Gastrocnemius medialis (tissue), 4 donors: ENCODE measurements around the gene YJU2.

Experiments
- POLR2A ChIP-seq, 2 donors: fragments of 450-650 bp; IDR thresholded peaks; one replicate each; pipeline ENCODE4 v1.6.1; 2017; ENCODE audit warnings: antibody characterized with exemption in 2 of 2, mild to moderate bottlenecking in 2 of 2, moderate library complexity in 2 of 2
- TF ChIP-seq, protein P1 (sequence below), 5 experiments: fragments of 450-650 bp in 3 of 5; fragments of 200-600 bp in 2 of 5; sonication (generic) in 2 of 5; IDR thresholded peaks in 4 of 5; conservative IDR thresholded peaks in 1 of 5; 1 replicate in 4 of 5; 2 replicates in 1 of 5; pipeline ENCODE4 v1.5.1; 2016 to 2019; ENCODE audit warnings: antibody characterized with exemption in 5 of 5, mild to moderate bottlenecking in 3 of 5, moderate library complexity in 3 of 5

DNA sequence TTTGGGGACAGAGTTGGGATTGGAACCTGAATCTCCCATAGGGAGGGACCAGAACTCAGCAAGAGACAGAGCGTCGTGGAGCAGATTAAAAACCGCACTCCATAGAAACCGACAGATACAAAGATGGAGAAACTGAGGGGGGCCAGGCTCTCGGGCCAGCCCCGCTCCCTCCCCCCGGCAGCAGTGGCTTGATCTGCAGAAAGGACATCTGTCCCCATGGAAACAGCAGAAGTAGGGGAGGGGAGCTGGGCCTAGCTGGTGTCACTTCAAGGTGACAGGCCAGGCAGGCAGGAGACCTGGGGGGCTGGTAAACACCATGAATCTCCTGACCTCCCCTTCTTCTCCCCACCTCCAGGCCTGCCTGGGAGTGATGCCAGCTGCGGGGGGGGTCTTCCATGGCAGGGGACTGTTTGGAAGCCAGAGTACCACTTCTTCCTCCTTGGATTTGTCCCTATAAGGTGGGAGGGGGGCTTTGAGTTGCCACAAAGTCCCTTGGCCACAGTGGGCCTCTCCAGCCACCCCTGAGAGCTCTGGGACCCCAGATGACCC is 44.4 kb downstream of the YJU2 start:
- TF ChIP-seq POLR2A (IDR thresholded peaks at IDR 0.05) = no peak
- TF ChIP-seq, protein P1, sequence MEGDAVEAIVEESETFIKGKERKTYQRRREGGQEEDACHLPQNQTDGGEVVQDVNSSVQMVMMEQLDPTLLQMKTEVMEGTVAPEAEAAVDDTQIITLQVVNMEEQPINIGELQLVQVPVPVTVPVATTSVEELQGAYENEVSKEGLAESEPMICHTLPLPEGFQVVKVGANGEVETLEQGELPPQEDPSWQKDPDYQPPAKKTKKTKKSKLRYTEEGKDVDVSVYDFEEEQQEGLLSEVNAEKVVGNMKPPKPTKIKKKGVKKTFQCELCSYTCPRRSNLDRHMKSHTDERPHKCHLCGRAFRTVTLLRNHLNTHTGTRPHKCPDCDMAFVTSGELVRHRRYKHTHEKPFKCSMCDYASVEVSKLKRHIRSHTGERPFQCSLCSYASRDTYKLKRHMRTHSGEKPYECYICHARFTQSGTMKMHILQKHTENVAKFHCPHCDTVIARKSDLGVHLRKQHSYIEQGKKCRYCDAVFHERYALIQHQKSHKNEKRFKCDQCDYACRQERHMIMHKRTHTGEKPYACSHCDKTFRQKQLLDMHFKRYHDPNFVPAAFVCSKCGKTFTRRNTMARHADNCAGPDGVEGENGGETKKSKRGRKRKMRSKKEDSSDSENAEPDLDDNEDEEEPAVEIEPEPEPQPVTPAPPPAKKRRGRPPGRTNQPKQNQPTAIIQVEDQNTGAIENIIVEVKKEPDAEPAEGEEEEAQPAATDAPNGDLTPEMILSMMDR (IDR thresholded peaks at IDR 0.05 in 4 of 5, conservative IDR thresholded peaks at IDR 0.05 in 1 of 5) = no peak
